HepG2 (cell line): Measurements from ENCODE around the gene PLCXD1. TPM values are rescaled to one million over a fixed set of nuclear protein-coding genes. Genes with fewer than 3 reads are reported as not detected.

Experiments used
- HNF4A ChIP-seq: sonication (generic); formaldehyde crosslinking; IDR thresholded peaks from 2 replicates; pipeline ENCODE4 v1.4.0; 2020; ENCODE audit warnings: missing genetic modification reagents
- HOXA5 ChIP-seq: sonication (generic); formaldehyde crosslinking; IDR thresholded peaks from 2 replicates; pipeline ENCODE4 v1.4.0; 2020; ENCODE audit warnings: missing genetic modification reagents
- IRX3 ChIP-seq: sonication (generic); formaldehyde crosslinking; IDR thresholded peaks from 2 replicates; pipeline ENCODE4 v1.8.1; 2023; ENCODE audit warnings: mild to moderate bottlenecking, low read depth, missing genetic modification reagents, borderline replicate concordance
- KAT7 ChIP-seq: IDR thresholded peaks from 2 replicates; pipeline ENCODE4 v1.6.1; 2018; ENCODE audit warnings: borderline replicate concordance, missing compliant biosample characterization
- KDM4B ChIP-seq: sonication (generic); formaldehyde crosslinking; IDR thresholded peaks from 2 replicates; pipeline ENCODE4 v1.4.0; 2020; ENCODE audit warnings: missing genetic modification reagents
- MAFK ChIP-seq, 2 experiments: IDR thresholded peaks in 1 of 2; conservative IDR thresholded peaks in 1 of 2; 2 replicates each; pipeline ENCODE4 v1.6.1; 2011; ENCODE audit warnings: improper control_type of control experiment in 2 of 2, low read length in 2 of 2
- MEIS2 ChIP-seq: sonication (generic); formaldehyde crosslinking; IDR thresholded peaks from 2 replicates; pipeline ENCODE4 v1.9.0; 2021; ENCODE audit warnings: mild to moderate bottlenecking, missing genetic modification reagents
- MIER3 ChIP-seq: IDR thresholded peaks from 2 replicates; pipeline ENCODE4 v1.6.1; 2016; ENCODE audit warnings: missing compliant biosample characterization, borderline replicate concordance
- MYNN ChIP-seq: sonication (generic); formaldehyde crosslinking; IDR thresholded peaks from 2 replicates; pipeline ENCODE4 v1.4.0; 2020; ENCODE audit warnings: mild to moderate bottlenecking, low read depth, missing genetic modification reagents
- RFX3 ChIP-seq: IDR thresholded peaks from 2 replicates; pipeline ENCODE4 v1.6.1; 2016; ENCODE audit warnings: missing biosample characterization, missing genetic modification reagents
- SCMH1 ChIP-seq: sonication (generic); formaldehyde crosslinking; IDR thresholded peaks from 2 replicates; pipeline ENCODE4 v1.9.0; 2021; ENCODE audit warnings: missing genetic modification reagents, mild to moderate bottlenecking, borderline replicate concordance
- SMAD1 ChIP-seq: sonication (generic); formaldehyde crosslinking; IDR thresholded peaks from 2 replicates; pipeline ENCODE4 v1.4.0; 2020; ENCODE audit warnings: missing genetic modification reagents, low read depth, mild to moderate bottlenecking, borderline replicate concordance
- SUZ12 ChIP-seq: fragments of 150-350 bp; IDR thresholded peaks from 2 replicates; pipeline ENCODE4 v1.6.1; 2014; ENCODE audit warnings: low read depth, low read length
- TP53 ChIP-seq: sonication (generic); formaldehyde crosslinking; conservative IDR thresholded peaks from 2 replicates; pipeline ENCODE4 v1.4.0; 2020; ENCODE audit warnings: missing genetic modification reagents
- ZBTB20 ChIP-seq: sonication (generic); formaldehyde crosslinking; IDR thresholded peaks from 2 replicates; pipeline ENCODE4 v1.8.1; 2023; ENCODE audit warnings: missing genetic modification reagents, low read depth, mild to moderate bottlenecking, borderline replicate concordance
- ZNF326 ChIP-seq: sonication (generic); formaldehyde crosslinking; IDR thresholded peaks from 2 replicates; pipeline ENCODE4 v1.4.0; 2020; ENCODE audit warnings: missing genetic modification reagents, borderline replicate concordance
- ZNF333 ChIP-seq: sonication (generic); formaldehyde crosslinking; IDR thresholded peaks from 2 replicates; pipeline ENCODE4 v1.4.0; 2020; ENCODE audit warnings: mild to moderate bottlenecking, missing genetic modification reagents, borderline replicate concordance
- ZNF589 ChIP-seq: sonication (generic); formaldehyde crosslinking; conservative IDR thresholded peaks from 2 replicates; pipeline ENCODE4 v1.8.0; 2022; ENCODE audit warnings: mild to moderate bottlenecking, moderate library complexity, missing genetic modification reagents
- polyA plus RNA-seq, 8 experiments: library from polyadenylated mRNA; depleted of rRNA in 3 of 8; stranded (reverse) in 7 of 8; unstranded in 1 of 8; fragments of >200 nt; fragmentation: Illumina TruSeq in 4 of 8; extraction: Trizol in 4 of 8; gene quantifications; 2 replicates each; pipeline versions ENCODE4 v1.2.1 to v1.2.3, GENCODE V29; 2011 to 2016; ENCODE audit warnings: low read depth in 4 of 8, missing spikeins in 1 of 8, mixed read lengths in 1 of 8; ENCODE audit not compliant: insufficient read depth in 1 of 8
- total RNA-seq, 5 experiments: library from RNA; depleted of rRNA; stranded (reverse); fragments of >200 nt; fragmentation: Illumina TruSeq; extraction: Trizol; gene quantifications; 2 replicates each; pipeline ENCODE4 v1.2.3, GENCODE V29; 2016; ENCODE audit warnings: low read depth in 1 of 5
- TF ChIP-seq, protein P1 (sequence below): sonication (generic); formaldehyde crosslinking; IDR thresholded peaks from 2 replicates; pipeline ENCODE4 v1.8.1; 2023; ENCODE audit warnings: mild to moderate bottlenecking, missing genetic modification reagents
- TF ChIP-seq, protein P2 (sequence below): sonication (generic); formaldehyde crosslinking; IDR thresholded peaks from 2 replicates; pipeline ENCODE4 v1.5.0; 2020; ENCODE audit warnings: missing genetic modification reagents
- TF ChIP-seq, protein P3 (sequence below): sonication (generic); formaldehyde crosslinking; IDR thresholded peaks from 2 replicates; pipeline ENCODE4 v1.5.0; 2020; ENCODE audit warnings: missing genetic modification reagents
- TF ChIP-seq, protein P4 (sequence below): sonication (generic); formaldehyde crosslinking; IDR thresholded peaks from 2 replicates; pipeline ENCODE4 v1.4.0; 2020; ENCODE audit warnings: missing genetic modification reagents
- TF ChIP-seq, protein P5 (sequence below): sonication (generic); formaldehyde crosslinking; IDR thresholded peaks from 2 replicates; pipeline ENCODE4 v1.5.0; 2020; ENCODE audit warnings: mild to moderate bottlenecking, missing genetic modification reagents, moderate library complexity

PLCXD1 gene
- total and polyA plus RNA-seq, 2 of the 13 experiments (the other 11 are each of a cell fraction or from before 2014, with no cell fraction given), result 87.7 to 153 TPM

DNA sequence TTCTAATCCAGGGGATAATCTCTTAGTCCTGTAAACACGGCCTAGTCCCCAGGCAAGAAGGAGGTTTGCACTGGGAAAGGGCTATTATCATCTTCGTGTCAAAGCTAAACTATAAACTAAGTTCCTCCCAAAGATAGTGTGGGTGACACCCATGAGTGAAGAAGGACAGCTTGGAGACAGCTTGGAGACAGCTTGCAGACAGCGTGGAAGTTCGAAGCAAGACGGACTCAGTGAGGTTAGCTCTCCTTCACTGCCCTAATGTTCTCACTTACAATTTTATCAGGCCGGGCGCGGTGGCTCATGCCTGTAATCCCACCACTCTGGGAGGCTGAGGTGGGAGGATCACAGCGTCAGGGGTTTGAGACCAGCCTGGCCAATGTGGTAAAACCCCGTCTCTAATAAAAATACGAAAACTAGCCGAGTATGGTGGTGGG is 19.2 kb upstream of the PLCXD1 start (continued):
- TF ChIP-seq MAFK (conservative IDR thresholded peaks at IDR 0.05 in 1 of 2, IDR thresholded peaks at IDR 0.05 in 1 of 2; ENCODE audit: low read length in 2 of 2) (no peak), ZBTB20 (CRISPR knock-in tag) (no peak), KDM4B (CRISPR knock-in tag) (no peak), SCMH1 (no peak), ZNF333 (CRISPR knock-in tag) (no peak), TP53 (CRISPR knock-in tag) (no peak), MIER3 (CRISPR knock-in tag) (peak; percentile 3), ZNF589 (no peak), HNF4A (CRISPR knock-in tag) (peak; percentile 35; the same call in 1 of the 2 replicates), MEIS2 (CRISPR knock-in tag) (no peak), SUZ12 (no peak), KAT7 (peak; percentile 16; the same call in 1 of the 2 replicates), HOXA5 (CRISPR knock-in tag) (no peak), SMAD1 (CRISPR knock-in tag) (0 out of 2 replicates have a peak, but pooled peaks have one; percentile 13), ZNF326 (no peak), RFX3 (CRISPR knock-in tag) (no peak), IRX3 (CRISPR knock-in tag) (no peak), MYNN (CRISPR knock-in tag) (no peak)
- TF ChIP-seq, protein P1, sequence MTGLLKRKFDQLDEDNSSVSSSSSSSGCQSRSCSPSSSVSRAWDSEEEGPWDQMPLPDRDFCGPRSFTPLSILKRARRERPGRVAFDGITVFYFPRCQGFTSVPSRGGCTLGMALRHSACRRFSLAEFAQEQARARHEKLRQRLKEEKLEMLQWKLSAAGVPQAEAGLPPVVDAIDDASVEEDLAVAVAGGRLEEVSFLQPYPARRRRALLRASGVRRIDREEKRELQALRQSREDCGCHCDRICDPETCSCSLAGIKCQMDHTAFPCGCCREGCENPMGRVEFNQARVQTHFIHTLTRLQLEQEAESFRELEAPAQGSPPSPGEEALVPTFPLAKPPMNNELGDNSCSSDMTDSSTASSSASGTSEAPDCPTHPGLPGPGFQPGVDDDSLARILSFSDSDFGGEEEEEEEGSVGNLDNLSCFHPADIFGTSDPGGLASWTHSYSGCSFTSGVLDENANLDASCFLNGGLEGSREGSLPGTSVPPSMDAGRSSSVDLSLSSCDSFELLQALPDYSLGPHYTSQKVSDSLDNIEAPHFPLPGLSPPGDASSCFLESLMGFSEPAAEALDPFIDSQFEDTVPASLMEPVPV (CRISPR knock-in tag), result no peak
- TF ChIP-seq, protein P2, sequence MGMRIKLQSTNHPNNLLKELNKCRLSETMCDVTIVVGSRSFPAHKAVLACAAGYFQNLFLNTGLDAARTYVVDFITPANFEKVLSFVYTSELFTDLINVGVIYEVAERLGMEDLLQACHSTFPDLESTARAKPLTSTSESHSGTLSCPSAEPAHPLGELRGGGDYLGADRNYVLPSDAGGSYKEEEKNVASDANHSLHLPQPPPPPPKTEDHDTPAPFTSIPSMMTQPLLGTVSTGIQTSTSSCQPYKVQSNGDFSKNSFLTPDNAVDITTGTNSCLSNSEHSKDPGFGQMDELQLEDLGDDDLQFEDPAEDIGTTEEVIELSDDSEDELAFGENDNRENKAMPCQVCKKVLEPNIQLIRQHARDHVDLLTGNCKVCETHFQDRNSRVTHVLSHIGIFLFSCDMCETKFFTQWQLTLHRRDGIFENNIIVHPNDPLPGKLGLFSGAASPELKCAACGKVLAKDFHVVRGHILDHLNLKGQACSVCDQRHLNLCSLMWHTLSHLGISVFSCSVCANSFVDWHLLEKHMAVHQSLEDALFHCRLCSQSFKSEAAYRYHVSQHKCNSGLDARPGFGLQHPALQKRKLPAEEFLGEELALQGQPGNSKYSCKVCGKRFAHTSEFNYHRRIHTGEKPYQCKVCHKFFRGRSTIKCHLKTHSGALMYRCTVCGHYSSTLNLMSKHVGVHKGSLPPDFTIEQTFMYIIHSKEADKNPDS (CRISPR knock-in tag), result no peak
- TF ChIP-seq, protein P3, sequence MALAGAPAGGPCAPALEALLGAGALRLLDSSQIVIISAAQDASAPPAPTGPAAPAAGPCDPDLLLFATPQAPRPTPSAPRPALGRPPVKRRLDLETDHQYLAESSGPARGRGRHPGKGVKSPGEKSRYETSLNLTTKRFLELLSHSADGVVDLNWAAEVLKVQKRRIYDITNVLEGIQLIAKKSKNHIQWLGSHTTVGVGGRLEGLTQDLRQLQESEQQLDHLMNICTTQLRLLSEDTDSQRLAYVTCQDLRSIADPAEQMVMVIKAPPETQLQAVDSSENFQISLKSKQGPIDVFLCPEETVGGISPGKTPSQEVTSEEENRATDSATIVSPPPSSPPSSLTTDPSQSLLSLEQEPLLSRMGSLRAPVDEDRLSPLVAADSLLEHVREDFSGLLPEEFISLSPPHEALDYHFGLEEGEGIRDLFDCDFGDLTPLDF (CRISPR knock-in tag), result no peak
- TF ChIP-seq, protein P4, sequence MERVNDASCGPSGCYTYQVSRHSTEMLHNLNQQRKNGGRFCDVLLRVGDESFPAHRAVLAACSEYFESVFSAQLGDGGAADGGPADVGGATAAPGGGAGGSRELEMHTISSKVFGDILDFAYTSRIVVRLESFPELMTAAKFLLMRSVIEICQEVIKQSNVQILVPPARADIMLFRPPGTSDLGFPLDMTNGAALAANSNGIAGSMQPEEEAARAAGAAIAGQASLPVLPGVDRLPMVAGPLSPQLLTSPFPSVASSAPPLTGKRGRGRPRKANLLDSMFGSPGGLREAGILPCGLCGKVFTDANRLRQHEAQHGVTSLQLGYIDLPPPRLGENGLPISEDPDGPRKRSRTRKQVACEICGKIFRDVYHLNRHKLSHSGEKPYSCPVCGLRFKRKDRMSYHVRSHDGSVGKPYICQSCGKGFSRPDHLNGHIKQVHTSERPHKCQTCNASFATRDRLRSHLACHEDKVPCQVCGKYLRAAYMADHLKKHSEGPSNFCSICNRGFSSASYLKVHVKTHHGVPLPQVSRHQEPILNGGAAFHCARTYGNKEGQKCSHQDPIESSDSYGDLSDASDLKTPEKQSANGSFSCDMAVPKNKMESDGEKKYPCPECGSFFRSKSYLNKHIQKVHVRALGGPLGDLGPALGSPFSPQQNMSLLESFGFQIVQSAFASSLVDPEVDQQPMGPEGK (CRISPR knock-in tag), result no peak
- TF ChIP-seq, protein P5, sequence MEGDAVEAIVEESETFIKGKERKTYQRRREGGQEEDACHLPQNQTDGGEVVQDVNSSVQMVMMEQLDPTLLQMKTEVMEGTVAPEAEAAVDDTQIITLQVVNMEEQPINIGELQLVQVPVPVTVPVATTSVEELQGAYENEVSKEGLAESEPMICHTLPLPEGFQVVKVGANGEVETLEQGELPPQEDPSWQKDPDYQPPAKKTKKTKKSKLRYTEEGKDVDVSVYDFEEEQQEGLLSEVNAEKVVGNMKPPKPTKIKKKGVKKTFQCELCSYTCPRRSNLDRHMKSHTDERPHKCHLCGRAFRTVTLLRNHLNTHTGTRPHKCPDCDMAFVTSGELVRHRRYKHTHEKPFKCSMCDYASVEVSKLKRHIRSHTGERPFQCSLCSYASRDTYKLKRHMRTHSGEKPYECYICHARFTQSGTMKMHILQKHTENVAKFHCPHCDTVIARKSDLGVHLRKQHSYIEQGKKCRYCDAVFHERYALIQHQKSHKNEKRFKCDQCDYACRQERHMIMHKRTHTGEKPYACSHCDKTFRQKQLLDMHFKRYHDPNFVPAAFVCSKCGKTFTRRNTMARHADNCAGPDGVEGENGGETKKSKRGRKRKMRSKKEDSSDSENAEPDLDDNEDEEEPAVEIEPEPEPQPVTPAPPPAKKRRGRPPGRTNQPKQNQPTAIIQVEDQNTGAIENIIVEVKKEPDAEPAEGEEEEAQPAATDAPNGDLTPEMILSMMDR, result no peak
